ENCODE measurements around the gene CD93.

CD93 gene

GRCh38 chr20:23039885-23040508, 46.1 kb downstream of the CD93 start:
- H3K9ac ChIP-seq (ENCODE audit: low read length) = no peak overlapping the region
- H3K36me3 ChIP-seq (replicated peaks; ENCODE audit: low read depth, low read length) = no peaks in the 10 kb centered on the region
- H3K4me2 ChIP-seq (ENCODE audit: low read length) = no peak overlapping the region
- no peak overlapping the region for H3K27ac ChIP-seq (ENCODE audit: low read length)
- no peaks in the 10 kb centered on the region for H3K9me3 ChIP-seq (ENCODE audit: insufficient read depth, low read length)
- no peak overlapping the region for H3K4me3 ChIP-seq (ENCODE audit: low read length)
- H4K20me1 ChIP-seq (ENCODE audit: insufficient read depth, low read length) = no peaks in the 10 kb centered on the region
- H2AFZ ChIP-seq (ENCODE audit: low read depth, low read length) = no peak overlapping the region
- H3K27me3 ChIP-seq (ENCODE audit: low read depth, low read length) = peaks cover 69% of the 10 kb centered on the region
- H3K79me2 ChIP-seq (ENCODE audit: low read length) = no peaks in the 10 kb centered on the region
- no peak for TF ChIP-seq EZH2phosphoT487 (IDR thresholded peaks at IDR 0.05; ENCODE audit: low read depth)
- no peak for TF ChIP-seq CTCF (IDR thresholded peaks at IDR 0.05; ENCODE audit: low read depth, low read length)
- H3K4me1 ChIP-seq (ENCODE audit: low read length) = no peaks in the 10 kb centered on the region

- H3K27me3 ChIP-seq (ENCODE audit: low read depth, low read length) = peaks cover 65% of the 10 kb centered on the region
- H3K36me3 ChIP-seq (replicated peaks; ENCODE audit: low read depth, low read length) = no peaks in the 10 kb centered on the region
- H3K4me3 ChIP-seq (ENCODE audit: low read length) = no peak overlapping the region
- no peak for TF ChIP-seq CTCF (IDR thresholded peaks at IDR 0.05; ENCODE audit: low read depth, low read length)
- no peak for TF ChIP-seq EZH2phosphoT487 (IDR thresholded peaks at IDR 0.05; ENCODE audit: low read depth)
- no peak overlapping the region for H3K4me2 ChIP-seq (ENCODE audit: low read length)
- H3K9me3 ChIP-seq (ENCODE audit: insufficient read depth, low read length) = no peaks in the 10 kb centered on the region
- no peak overlapping the region for H3K9ac ChIP-seq (ENCODE audit: low read length)
- H3K4me1 ChIP-seq (ENCODE audit: low read length) = no peaks in the 10 kb centered on the region
- no peaks in the 10 kb centered on the region for H4K20me1 ChIP-seq (ENCODE audit: insufficient read depth, low read length)
- H3K27ac ChIP-seq (ENCODE audit: low read length) = no peak overlapping the region
- H3K79me2 ChIP-seq (ENCODE audit: low read length) = no peaks in the 10 kb centered on the region
- no peak overlapping the region for H2AFZ ChIP-seq (ENCODE audit: low read depth, low read length)
These were observed 46.8 kb downstream of the CD93 start for GRCh38 chr20:23039136-23039875.

GRCh38 chr20:23037017-23037481, 49.1 kb downstream of the CD93 start:
- Histone ChIP-seq H3K27me3 (ENCODE audit: low read depth, low read length) (peaks cover 47% of the 10 kb centered on the region), H4K20me1 (ENCODE audit: insufficient read depth, low read length) (no peaks in the 10 kb centered on the region), H3K27ac (ENCODE audit: low read length) (no peak overlapping the region), H3K36me3 (replicated peaks; ENCODE audit: low read depth, low read length) (no peaks in the 10 kb centered on the region), H3K4me2 (ENCODE audit: low read length) (no peak overlapping the region), H3K4me1 (ENCODE audit: low read length) (no peaks in the 10 kb centered on the region), H3K9ac (ENCODE audit: low read length) (no peak overlapping the region), H3K79me2 (ENCODE audit: low read length) (no peaks in the 10 kb centered on the region), H2AFZ (ENCODE audit: low read depth, low read length) (no peak overlapping the region), H3K4me3 (ENCODE audit: low read length) (no peak overlapping the region), H3K9me3 (ENCODE audit: insufficient read depth, low read length) (no peaks in the 10 kb centered on the region)
- TF ChIP-seq EZH2phosphoT487 (IDR thresholded peaks at IDR 0.05; ENCODE audit: low read depth) (no peak), CTCF (IDR thresholded peaks at IDR 0.05; ENCODE audit: low read depth, low read length) (no peak)

- no peaks in the 10 kb centered on the region for H3K36me3 ChIP-seq (replicated peaks; ENCODE audit: low read depth, low read length)
- no peak overlapping the region for H3K4me3 ChIP-seq (ENCODE audit: low read length)
- no peak overlapping the region for H3K9ac ChIP-seq (ENCODE audit: low read length)
- H3K27ac ChIP-seq (ENCODE audit: low read length) = no peak overlapping the region
- TF ChIP-seq CTCF (IDR thresholded peaks at IDR 0.05; ENCODE audit: low read depth, low read length) = no peak
- TF ChIP-seq EZH2phosphoT487 (IDR thresholded peaks at IDR 0.05; ENCODE audit: low read depth) = no peak
- no peaks in the 10 kb centered on the region for H3K79me2 ChIP-seq (ENCODE audit: low read length)
- H3K4me2 ChIP-seq (ENCODE audit: low read length) = no peak overlapping the region
- peaks cover 40% of the 10 kb centered on the region for H3K27me3 ChIP-seq (ENCODE audit: low read depth, low read length)
- no peak overlapping the region for H2AFZ ChIP-seq (ENCODE audit: low read depth, low read length)
- H3K4me1 ChIP-seq (ENCODE audit: low read length) = no peaks in the 10 kb centered on the region
- H4K20me1 ChIP-seq (ENCODE audit: insufficient read depth, low read length) = no peaks in the 10 kb centered on the region
- no peaks in the 10 kb centered on the region for H3K9me3 ChIP-seq (ENCODE audit: insufficient read depth, low read length)
These were observed 49.8 kb downstream of the CD93 start for GRCh38 chr20:23036371-23036770.

Measured in OCI-LY3 (cell line).